Dedifferentiated amniotic fluid mesenchymal stem cell (primary cell): ENCODE data around the gene TMEM82.

Experiments used
- DNase-seq: peaks from one replicate; pipeline ENCODE4 v3.0.0-alpha.2; 2016; ENCODE audit errors: extremely low spot score

TMEM82 gene

GRCh38 chr1:15720861-15721260 is 21.4 kb upstream of the TMEM82 start:
- DNase-seq, result no peak

- no peak for DNase-seq
These were observed 19.9 kb upstream of the TMEM82 start for GRCh38 chr1:15722411-15722810.

DNA sequence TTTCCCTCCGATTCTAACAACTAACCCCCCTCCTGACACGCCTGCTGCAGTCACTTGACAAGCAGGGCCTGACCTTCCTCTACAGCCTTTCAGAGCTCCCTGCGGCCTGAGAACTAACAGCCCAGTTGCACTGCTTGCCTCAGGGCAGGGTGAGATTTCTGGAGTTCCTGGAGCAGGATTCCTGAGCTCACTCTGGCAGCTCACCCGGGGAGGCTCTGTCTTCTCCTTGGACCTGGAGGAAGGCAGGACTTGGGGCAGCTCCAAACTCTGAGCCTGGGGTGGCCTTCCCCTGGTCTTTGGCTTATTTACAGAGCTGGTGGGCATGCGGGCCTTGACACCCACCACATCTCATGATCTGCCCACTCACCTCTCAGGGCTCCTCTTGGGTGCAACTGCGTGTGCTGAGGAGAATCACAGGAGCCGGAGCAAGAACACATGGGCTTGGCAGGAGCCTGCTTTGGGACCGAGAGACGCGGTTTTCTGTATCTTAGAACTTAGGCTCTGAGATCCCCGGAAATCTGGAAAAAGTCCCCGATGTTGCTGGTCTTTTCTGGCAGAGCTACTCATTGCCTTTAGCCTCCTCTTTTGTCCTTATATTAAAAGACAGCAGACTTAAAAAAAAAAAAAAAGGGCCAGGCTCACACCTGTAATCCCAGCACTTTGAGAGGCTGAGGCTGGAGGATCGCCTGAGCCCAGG is 19.3 kb upstream of the TMEM82 start:
- no peak for DNase-seq

DNA sequence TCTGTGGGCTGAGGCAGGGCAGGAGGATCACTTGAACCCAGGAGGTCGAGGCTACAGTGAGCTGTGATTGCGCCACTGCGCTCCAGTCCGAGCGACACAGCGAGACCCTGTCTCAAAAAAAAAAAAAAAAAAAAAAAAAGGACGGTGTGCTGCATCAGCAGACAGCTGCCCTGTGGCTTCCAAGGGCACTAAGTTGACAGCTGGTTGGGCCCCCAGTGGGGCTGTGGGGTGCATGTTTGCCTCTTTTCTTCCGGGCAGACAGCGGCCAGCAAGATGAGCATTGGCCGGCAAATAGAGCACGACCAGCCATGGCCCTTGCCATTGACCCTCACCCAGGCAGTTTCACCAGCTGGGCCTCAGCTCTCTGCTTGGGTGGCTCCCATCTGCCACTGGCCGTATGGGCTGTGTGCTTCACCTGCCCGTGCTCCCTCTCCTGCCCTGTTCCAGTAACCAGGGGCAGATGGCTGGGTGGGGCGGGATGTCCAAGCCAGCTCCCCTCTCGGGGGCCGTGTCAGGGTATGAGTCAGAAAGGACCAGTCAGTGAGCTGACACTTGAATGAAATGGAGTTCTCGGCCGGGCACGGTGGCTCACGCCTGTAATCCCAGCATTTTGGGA is 18.6 kb upstream of the TMEM82 start:
- DNase-seq, result no peak

DNA sequence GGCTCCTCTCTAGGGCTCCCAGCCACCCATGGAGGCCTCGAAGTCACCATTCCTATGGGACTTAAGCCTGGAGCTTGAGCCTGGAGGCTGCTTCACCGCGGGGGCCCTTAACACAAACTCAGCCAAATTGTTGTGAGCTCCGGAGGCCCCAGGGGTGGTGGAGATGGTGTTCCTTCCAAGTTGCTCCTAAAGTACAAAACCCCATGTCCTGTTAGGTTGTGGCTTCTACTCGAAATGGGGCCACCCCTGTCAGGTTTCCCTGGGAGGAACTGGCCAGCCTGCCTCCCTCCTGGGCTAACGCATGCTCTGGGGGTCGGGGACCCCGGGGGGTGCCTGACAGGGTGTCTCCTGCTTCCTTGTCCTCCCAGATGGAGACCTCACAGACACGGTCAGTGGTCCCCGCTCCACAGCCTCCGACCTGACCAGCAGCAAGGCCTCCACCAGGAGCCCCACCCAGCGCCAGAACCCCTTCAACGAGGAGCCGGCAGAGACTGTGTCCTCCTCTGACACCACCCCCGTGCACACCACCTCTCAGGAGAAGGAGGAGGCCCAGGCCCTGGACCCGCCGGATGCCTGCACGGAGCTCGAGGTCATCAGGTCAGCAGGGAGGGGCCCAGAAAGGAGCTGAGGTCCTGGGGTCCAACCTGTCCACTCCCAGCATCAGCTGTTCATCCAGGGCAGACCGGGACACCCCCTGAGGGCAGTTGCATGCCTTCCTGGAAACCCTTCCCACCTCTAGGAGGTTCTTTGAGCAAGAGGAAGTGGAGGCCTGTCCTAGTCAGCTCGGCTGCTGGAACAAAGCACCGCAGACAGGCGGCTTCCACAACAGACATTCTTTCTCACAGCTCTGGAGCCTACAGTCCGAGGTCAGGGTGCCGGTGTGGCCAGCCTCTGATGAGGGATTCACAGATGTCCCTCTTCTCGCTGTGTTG is 17.1 kb upstream of the TMEM82 start:
- no peak for DNase-seq

DNA sequence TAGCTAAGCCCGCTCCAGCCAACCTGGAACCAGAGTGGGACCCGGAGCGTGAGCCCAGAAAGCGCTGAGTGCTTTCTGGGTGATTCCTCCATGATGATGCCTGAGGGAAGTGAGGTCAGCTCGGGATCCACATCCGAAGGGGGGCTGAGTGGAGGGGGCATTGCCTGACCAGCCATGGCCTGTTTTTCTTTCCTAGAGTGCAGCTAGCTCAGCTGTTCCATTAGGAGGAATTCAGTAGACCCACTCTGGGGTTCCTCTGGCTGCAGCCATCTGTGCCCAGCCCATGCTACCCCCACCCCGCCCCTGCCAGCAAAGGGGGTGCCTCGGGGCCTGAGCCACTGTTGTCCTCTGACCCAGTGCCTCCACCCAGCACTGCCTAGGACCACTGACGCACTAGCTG is 15.8 kb upstream of the TMEM82 start:
- DNase-seq, result no peak

DNA sequence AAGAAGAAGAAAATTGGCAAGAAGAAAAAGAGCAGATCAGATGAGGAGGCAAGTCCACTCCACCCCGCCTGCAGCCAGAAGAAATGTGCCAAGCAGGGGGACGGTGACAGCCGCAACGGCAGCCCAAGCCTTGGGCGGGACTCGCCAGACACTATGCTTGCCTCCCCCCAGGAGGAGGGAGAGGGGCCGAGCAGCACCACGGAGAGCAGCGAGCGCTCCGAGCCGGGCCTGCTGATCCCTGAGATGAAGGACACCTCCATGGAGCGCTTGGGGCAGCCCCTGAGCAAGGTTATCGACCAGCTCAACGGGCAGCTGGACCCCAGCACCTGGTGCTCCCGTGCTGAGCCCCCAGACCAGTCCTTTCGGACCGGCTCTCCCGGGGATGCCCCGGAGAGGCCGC is 15.3 kb upstream of the TMEM82 start:
- no peak for DNase-seq

- no peak for DNase-seq
These were observed 14.9 kb upstream of the TMEM82 start for GRCh38 chr1:15727424-15727823.

DNA sequence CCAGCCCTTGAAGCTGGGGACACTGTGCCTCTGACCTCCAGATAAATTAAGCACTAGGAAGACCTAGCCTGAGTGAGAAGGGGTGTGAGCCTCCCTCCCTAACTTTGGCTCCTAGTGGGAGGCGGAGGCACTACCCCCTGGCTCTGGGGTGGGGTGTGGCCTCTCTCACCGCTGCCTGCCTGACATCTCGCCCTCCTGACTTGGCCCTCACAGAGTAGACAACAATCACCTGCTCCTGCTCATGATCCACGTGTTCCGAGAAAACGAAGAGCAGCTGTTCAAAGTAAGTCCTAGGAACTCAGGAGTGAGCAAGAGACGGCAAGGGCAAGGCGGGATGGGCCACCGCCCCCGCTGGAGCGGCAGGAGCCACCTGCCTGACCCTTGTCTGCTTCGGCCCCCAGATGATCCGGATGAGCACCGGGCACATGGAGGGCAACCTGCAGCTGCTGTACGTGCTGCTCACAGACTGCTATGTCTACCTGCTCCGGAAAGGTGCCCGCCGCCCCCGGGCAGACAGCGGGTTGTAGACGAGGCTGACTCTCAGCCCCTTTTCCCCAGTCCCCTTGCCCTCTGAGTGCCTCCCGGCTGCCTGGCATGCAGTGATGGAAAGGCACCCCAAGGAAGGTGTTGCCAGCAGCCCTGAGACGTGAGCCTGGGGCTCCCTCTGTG is 14.3 kb upstream of the TMEM82 start:
- no peak for DNase-seq

DNA sequence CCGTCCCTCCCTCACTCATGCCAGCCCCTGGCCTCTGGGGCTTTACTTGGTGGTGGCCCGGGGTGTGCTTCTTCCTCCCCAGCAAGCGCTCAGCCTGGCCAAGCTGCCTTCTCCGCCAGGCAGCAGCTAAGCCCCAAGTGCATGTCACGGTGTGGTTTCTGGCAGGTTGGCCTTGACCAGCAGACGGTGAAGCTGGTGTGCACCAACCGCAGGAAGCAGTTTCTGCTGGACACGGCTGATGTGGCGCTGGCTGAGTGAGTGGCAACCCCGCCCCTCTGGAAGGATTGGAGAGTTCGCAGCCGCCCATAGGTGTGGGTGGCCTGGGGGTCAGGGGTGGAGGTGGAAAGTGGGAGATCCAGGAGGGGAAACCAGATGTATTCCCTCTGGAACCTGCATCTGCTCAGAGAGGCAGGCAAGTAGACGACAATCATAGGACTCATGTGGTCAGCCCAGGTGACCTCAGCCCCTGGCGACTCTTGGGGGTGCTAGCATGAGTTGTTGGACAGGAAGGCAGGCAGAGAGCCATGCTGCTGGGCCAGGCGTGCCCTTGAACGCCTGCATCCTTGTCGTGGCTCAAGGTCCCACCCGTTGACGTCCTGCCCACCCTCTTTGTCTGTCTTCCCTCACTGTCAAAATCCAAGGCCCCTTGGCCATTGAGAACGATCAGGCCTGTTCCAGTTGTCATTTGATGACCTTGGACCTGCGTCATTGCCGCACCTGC is 13.2 kb upstream of the TMEM82 start:
- DNase-seq, result no peak

- no peak for DNase-seq
These were observed 11.9 kb upstream of the TMEM82 start for GRCh38 chr1:15730423-15730822.

DNA sequence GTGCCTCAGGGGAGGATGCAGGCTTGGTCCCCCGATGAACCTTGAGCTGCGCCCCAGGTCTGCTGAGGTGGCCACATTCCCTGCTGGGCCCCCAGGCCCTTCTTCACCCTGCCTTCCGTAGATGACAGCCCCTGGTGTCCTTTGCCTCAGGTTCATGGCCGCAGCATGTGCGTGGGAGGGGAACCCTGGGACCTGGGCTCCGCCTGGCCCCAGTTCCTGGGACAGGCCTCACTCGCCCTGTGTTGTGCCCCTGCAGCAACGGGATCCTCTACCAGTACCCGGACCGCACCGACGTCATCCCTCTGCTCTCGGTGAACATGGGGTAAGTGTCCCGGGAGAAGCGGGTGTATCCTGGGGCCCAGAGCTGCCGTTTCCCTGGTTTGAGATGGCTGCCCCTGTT is 11.4 kb upstream of the TMEM82 start:
- no peak for DNase-seq

DNA sequence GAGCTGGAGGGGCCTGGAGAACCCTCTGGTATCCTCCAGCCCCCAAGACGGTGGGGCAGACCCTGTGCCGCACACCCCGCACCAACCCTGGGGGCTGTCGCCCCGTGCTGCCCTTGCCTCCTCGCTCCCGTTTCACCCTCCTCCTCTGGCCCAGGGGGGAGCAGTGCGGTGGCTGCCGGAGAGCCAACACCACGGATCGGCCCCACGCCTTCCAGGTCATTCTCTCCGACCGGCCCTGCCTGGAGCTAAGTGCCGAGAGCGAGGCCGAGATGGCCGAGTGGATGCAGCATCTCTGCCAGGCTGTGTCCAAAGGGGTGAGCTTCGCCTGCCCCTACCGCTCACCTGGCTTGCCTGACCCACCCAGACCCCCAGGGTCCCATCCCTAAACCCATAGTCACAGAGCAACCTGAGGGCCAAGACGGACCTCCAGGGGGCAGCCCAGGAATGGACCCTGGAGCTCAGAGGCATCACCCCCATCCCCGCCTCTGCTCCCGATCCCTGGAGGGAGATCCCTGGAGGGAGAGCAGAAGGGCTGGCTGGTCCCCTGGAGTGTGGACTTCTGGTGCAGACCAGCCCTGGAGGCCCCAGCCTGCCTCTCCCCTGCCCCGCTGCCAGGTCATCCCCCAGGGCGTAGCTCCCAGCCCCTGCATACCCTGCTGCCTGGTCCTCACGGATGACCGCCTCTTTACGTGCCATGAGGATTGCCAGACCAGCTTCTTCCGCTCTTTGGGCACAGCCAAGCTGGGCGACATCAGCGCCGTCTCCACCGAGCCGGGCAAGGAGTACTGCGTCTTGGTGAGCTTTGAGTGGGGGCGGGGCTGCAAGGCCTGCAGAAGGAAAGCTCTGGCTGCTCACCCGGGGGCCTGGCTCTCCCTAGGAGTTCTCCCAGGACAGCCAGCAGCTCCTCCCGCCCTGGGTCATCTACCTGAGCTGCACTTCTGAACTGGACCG is 10.3 kb upstream of the TMEM82 start:
- DNase-seq, result no peak

DNA sequence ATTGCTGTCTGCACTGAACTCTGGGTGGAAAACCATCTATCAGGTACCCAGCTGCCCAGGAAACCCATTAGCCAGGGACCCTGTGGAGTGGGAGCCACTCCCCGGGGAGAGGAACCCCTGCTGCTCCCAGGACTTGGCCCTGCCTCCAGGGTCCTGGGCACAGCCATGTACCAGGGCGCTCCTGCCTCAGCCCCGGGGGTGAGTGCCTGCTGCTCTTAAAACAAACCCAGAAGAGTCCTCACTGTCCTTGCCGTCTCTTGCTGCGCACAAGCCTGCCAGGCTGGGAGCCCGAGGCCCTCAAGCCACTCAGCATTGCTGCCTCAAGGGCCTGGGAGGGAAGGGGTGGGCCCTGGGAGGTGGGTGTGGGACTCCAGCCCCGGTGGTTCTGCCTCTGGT is 9.6 kb upstream of the TMEM82 start:
- no peak for DNase-seq

DNA sequence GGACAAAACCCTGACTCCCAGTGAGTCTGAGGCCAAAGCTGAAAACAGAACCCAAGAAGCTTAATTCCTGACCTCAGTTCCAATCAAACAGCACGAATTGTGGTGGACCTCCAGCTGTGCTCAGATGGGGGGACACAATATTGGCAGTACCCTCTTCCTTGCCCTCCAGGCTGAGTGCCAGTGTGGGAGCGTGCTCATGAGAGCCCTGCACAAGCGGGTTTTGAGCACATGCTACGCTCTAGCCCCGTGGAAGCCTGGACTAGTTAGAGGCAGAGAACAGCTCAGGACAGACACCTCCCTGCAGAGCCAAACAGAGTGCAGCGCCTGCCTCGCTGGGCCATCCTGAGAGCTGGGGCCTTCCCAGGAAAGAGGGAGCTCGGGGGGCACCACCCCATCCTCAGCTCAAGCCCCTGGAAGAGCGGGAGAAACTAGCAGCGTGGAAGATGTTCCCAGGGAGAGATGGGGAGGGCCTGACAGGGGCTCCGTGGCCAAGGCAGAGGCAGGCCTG is 9.0 kb upstream of the TMEM82 start:
- DNase-seq, result no peak

GRCh38 chr1:15733726-15734226 is 8.5 kb upstream of the TMEM82 start:
- no peak for DNase-seq

DNA sequence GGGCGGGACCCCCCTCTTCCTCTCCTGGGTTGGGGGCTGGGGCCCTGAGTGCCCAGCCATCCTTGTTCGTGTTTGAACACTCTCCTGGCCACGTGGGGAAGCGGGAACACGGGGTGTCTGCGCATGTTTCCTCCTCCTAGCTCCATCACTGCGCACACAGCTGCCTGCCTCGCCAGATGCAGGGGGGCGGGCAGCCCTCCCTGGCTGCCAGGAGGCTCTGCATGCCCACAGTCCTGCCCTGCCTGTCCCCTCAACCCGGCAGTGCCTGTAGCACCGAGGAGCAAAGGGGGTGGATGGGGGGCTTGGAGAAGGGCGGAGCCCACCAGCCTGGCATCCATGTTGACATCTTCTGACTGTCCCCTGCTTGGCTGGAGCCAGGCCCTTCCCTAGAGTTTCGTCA is 8.0 kb upstream of the TMEM82 start:
- DNase-seq, result no peak

DNA sequence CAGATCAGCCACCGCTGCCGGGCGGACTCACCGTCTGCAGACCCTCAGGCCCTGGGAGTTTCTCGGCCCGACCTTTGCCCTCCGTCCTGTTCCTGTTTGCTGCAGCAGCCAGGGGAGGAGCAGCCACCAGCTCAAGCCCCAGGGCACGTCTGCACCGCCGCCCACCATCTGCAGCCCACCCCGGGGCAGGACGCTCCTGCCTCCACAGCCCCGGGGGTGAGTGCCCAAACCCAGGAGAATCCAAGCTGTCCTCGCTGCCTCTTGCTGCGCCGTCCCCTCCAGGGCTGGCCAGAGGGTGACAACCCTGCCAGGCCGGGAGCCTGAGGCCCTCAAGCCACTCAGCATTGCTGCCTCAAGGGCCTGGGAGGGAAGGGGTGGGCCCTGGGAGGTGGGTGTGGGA is 7.4 kb upstream of the TMEM82 start:
- no peak for DNase-seq

GRCh38 chr1:15735304-15736037 is 6.8 kb upstream of the TMEM82 start:
- DNase-seq, result no peak
